WI38 (cell line): ENCODE measurements around the gene AHRR.
"Not testable (repeated sequence)": the region's sequence is repeated elsewhere in the genome, so short reads cannot be mapped to it uniquely, and the experiment has no call there.

Experiments used
- H3K4me3 ChIP-seq: 2 replicates; pipeline ENCODE4 v1.5.1; 2011; ENCODE audit warnings: low read depth, mild to moderate bottlenecking, control low read depth, low read length
- TF ChIP-seq, protein P1 (sequence below): IDR thresholded peaks from 2 replicates; pipeline ENCODE4 v1.5.1; 2012; ENCODE audit warnings: low read depth, mild to moderate bottlenecking, control low read depth, low read length

AHRR gene

DNA sequence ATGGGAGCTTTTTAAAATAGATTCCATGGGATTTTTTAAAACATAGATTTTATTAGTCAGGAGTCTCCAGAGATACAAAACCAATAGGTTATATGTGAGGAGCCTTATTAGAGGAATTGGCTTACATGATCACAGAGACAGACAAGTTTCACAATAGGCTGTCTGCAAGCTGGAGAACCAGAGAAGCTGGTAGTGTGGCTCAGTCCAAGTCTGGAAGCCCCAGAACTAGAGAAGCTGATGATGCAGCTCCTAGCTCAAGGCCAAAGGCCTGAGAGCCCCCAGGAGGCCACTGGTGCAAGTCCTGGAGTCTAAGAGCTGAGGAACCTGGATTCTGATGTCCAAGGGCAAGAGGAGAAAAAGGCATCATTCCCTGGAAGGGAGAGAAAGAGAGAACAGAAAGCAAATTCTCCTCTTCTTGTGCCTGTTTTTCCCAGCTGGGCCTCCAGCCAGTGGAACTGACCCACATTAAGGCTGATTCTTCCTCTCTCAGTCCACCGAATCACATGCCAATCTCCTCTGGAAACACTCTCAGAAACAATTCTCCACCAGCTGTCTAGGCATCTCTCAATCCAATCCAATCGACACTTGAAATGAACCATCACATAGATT, 59.3 kb downstream of the AHRR start:
- TF ChIP-seq, protein P1, sequence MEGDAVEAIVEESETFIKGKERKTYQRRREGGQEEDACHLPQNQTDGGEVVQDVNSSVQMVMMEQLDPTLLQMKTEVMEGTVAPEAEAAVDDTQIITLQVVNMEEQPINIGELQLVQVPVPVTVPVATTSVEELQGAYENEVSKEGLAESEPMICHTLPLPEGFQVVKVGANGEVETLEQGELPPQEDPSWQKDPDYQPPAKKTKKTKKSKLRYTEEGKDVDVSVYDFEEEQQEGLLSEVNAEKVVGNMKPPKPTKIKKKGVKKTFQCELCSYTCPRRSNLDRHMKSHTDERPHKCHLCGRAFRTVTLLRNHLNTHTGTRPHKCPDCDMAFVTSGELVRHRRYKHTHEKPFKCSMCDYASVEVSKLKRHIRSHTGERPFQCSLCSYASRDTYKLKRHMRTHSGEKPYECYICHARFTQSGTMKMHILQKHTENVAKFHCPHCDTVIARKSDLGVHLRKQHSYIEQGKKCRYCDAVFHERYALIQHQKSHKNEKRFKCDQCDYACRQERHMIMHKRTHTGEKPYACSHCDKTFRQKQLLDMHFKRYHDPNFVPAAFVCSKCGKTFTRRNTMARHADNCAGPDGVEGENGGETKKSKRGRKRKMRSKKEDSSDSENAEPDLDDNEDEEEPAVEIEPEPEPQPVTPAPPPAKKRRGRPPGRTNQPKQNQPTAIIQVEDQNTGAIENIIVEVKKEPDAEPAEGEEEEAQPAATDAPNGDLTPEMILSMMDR, result no peak
- no peak overlapping the region for H3K4me3 ChIP-seq

DNA sequence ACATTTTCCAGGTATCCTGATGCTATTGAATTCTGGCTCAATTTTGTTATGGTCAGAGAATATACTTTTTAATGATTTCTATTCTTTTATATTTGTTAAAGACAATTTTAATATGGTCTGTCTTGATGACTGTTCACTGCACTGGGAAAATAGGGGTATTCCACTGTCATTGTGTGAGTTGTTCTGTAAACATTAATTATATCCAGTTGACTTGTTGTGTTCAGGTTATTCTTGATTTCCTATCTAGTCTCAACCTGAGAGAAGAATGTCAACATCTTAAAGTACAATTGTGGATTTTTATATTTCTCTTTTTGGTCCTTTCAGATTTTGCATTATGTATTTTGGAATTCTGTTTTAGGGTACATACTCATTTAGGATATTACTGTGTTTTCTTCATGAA, 61.6 kb downstream of the AHRR start:
- TF ChIP-seq, protein P1, result no peak
- no peak overlapping the region for H3K4me3 ChIP-seq

DNA sequence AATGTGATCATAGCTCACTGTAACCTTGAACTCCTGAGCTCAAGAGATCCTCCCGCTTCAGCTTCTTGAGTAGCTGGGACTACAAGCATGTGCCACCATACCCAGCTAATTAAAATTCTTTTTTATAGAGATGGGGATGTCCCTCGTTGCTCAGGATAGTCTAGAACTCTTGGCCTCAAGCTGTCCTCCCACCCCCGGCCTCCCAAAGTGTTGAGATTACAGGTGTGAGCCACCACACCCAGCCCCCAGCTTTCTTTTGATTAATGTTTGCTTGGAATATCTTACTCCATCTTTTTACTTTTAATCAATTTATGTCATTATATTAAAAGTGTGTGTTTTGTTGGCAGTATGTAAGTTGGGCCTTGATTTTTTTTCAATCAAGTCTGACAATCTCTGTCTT, 62.1 kb downstream of the AHRR start:
- no peak overlapping the region for H3K4me3 ChIP-seq
- TF ChIP-seq, protein P1, result no peak

DNA sequence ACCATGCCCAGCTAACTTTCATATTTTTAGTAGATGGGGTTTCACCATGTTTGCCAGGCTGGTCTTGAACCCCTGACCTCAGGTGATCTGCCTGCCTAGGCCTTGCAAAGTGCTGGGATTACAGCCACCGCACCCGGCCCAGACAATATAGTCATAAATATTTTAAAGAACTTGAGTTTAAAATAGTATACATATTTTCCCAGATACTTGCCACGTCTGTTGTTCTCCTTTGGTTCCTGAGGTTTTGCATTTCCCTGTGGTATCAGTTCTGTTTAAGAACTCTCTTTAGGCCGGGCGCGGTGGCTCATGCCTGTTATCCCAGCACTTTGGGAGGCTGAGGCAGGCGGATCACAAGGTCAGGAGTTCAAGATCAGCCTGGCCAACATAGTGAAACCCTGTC, 63.1 kb downstream of the AHRR start:
- H3K4me3 ChIP-seq, result not testable (repeated sequence)

DNA sequence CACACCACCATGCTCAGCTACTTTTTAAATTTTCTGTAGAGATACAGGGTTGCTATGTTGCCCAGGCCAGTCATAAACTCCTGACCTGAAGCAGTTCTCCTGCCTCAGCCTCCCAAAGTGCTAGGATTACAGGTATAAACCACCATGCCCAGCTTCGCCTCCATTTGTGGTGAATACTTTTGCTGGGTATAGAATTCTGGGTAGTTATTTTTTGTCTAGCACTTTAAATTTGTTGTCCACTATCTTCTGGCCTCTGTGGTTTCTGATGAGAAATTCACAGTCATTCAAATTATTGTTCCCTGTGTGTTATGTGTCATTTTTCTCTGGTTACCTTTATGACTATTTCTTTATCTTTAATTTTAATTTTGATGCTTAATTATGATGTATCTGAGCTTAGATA, 63.8 kb downstream of the AHRR start:
- TF ChIP-seq, protein P1, result no peak
- H3K4me3 ChIP-seq, result no peak overlapping the region

DNA sequence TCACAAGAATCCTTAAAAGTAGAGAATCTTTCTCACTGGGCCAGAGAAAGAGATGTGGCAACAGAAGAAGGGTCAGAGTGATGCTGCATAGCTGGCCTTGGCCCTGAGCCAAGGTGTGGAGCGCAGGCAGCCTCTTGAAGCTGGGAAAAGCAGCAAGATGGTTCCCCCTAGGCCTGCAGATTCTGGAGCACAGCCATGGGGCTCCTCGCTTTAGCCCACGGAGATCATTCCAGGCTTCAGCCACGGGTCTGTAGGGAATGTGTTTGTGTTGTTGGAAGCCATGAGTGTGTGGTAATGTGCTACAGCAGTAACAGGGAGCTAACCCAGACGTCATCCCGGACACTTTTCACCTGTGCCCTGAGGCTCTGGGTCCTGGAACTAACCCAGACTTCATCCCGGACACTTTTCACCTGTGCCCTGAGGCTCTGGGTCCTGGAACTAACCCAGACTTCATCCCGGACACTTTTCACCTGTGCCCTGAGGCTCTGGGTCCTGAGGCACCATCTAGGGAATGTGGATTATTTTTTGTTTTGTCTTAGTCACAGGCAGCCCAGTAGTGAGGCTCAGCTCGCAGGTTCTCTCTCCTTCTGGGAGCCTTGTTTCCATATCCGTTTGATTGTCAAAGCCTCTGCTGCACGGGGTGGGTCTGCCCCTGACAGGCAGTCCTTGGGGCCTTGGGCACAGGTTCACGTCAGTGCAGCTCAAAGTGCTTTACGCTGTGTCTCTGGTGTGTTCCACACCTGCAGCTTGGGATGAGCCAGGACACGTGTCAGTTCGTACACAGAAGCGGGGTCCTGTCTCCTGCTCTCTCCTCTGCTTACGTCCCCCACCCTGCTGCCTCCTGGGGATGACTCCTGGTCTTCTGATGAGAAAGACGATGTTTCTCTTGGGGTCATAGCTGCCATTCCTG, 65.2 kb downstream of the AHRR start:
- H3K4me3 ChIP-seq, result no peak overlapping the region
- TF ChIP-seq, protein P1, result no peak

DNA sequence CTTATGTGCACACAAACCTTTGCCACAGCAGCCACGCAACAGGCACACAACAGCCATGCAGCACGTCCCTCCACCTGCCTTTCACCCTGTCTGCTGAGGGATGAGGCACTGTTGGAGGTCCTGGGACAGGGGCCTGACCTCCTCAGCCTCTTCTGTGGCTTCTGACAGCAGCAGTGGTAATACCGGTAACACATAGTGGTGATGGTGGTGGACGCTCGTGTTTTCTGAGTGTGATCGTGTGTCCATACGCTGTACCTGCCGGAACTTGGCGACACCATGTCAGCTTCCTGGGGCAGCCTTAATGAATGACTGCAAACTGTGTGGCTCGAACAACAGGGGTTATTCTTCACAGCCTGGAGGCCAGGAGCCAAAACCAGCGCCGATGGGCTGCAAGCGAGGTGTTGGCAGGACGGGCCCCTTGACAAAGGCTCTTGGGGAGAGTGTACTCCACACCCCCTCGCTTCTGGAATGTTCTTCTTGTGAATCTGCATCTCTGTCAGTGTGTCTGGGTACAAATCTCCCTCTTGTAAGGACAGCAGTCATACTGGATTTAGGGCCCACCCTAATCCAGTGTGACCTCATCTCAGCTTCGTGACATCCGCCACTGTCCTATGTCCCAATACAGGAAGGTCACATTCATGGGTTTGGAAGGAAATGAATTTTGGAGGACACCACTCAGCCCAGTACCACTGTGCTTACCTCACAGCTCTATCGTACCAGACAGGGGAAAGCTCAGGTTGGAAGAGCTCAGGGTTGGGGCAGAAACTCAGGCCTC, 66.2 kb downstream of the AHRR start:
- TF ChIP-seq, protein P1, result no peak
- no peak overlapping the region for H3K4me3 ChIP-seq
